Panc1 (cell line): Measurements from ENCODE around the gene PGAM1. TPM values are rescaled to one million over a fixed set of nuclear protein-coding genes. Genes with fewer than 3 reads are reported as not detected.

Experiments used
- ATAC-seq: fragments of 200-7000 bp; cut with Tn5 transposase; 2 replicates; pipeline ENCODE4 v1.9.1; 2020; ENCODE audit warnings: mild to moderate bottlenecking, moderate library complexity
- BruUV-seq: library from RNA; stranded (reverse); fragments of 400-500 nt; replicated peaks from 2 replicates; lab custom pipeline; 2021; lab: Mats Ljungman, UMichigan
- CTCF ChIA-PET: fragments of 300-600 bp; sonication (Branson Sonifier 250); formaldehyde crosslinking; loops from one replicate; lab custom pipeline; 2022; ENCODE audit warnings: antibody characterized with exemption; lab: Charles Lee
- POLR2A ChIA-PET: fragments of 300-600 bp; sonication (Branson Sonifier 250); formaldehyde crosslinking; loops from one replicate; lab custom pipeline; 2022; ENCODE audit warnings: antibody characterized with exemption; lab: Charles Lee
- DNase-seq: peaks from one replicate; pipeline ENCODE4 v3.0.0-alpha.2; 2010; ENCODE audit warnings: low read depth, low spot score
- H3K27ac ChIP-seq: 2 replicates; pipeline ENCODE4 v1.5.1; 2011; ENCODE audit warnings: mild to moderate bottlenecking, low read length, inconsistent platforms
- H3K27me3 ChIP-seq: fragments of 200-500 bp; sonication (Bioruptor generic); 2 replicates; pipeline ENCODE4 v1.6.0; 2014; ENCODE audit warnings: low read length, inconsistent platforms; ENCODE audit not compliant: control insufficient read depth, insufficient read depth
- H3K36me3 ChIP-seq: fragments of 200-500 bp; sonication (Bioruptor generic); 2 replicates; pipeline ENCODE4 v1.5.1; 2014; ENCODE audit warnings: inconsistent platforms, mild to moderate bottlenecking, low read length, moderate library complexity; ENCODE audit not compliant: control insufficient read depth, insufficient read depth
- H3K4me1 ChIP-seq: 2 replicates; pipeline ENCODE4 v1.5.1; 2011; ENCODE audit warnings: inconsistent platforms, mild to moderate bottlenecking, low read length, moderate library complexity; ENCODE audit not compliant: control insufficient read depth, insufficient read depth
- H3K4me3 ChIP-seq, 2 experiments: 2 replicates each; pipeline ENCODE4 v1.5.1; 2011 to 2012; ENCODE audit warnings: low read depth in 2 of 2, low read length in 2 of 2, mild to moderate bottlenecking in 2 of 2, inconsistent platforms in 1 of 2, moderate library complexity in 1 of 2
- H3K9me3 ChIP-seq: fragments of 200-500 bp; sonication (Bioruptor generic); 2 replicates; pipeline ENCODE4 v1.5.1; 2014; ENCODE audit warnings: low read depth, mild to moderate bottlenecking, inconsistent platforms, low read length, moderate library complexity; ENCODE audit not compliant: control insufficient read depth, insufficient read depth
- POLR2AphosphoS5 ChIP-seq: IDR thresholded peaks from 2 replicates; pipeline ENCODE4 v1.6.1; 2012; ENCODE audit warnings: mild to moderate bottlenecking, low read depth, low read length, moderate library complexity
- SIN3A ChIP-seq: IDR thresholded peaks from 2 replicates; pipeline ENCODE4 v1.6.1; 2012; ENCODE audit warnings: low read depth, mild to moderate bottlenecking, low read length, moderate library complexity, borderline replicate concordance; ENCODE audit not compliant: insufficient read depth
- TCF7L2 ChIP-seq: IDR thresholded peaks from 2 replicates; pipeline ENCODE4 v1.6.1; 2011; ENCODE audit warnings: mild to moderate bottlenecking, low read depth, low read length, inconsistent platforms
- in situ Hi-C: cut with HindIII; loops from 2 replicates; pipeline ENCODE4 v1.10.0; 2016; ENCODE audit warnings: low sequenced_read_pairs, low pct_unique_long_range_greater_than_20kb
- intact Hi-C: fragments of 100-400 bp; cut with micrococcal nuclease; formaldehyde crosslinking; loops from one replicate; pipeline ENCODE4 v1.10.0; 2022; ENCODE audit not compliant: unreplicated experiment
- total RNA-seq: library from RNA; stranded (reverse); gene quantifications from one replicate; pipeline ENCODE4 v1.2.1, GENCODE V29; 2021; ENCODE audit not compliant: unreplicated experiment
- TF ChIP-seq, protein P1 (sequence below): fragments of 450-650 bp; IDR thresholded peaks from 2 replicates; pipeline ENCODE4 v1.5.1; 2017; ENCODE audit warnings: mild to moderate bottlenecking
- TF ChIP-seq, protein P2 (sequence below), 2 experiments: IDR thresholded peaks; 2 replicates each; pipeline ENCODE4 v1.6.1; 2011 to 2012; ENCODE audit warnings: low read depth in 2 of 2, control low read depth in 1 of 2, low read length in 1 of 2, mild to moderate bottlenecking in 1 of 2, moderate library complexity in 1 of 2; ENCODE audit not compliant: insufficient read depth in 1 of 2

Gene PGAM1
- total RNA-seq, 1 experiment from 2014 or later, result 726 TPM

DNA sequence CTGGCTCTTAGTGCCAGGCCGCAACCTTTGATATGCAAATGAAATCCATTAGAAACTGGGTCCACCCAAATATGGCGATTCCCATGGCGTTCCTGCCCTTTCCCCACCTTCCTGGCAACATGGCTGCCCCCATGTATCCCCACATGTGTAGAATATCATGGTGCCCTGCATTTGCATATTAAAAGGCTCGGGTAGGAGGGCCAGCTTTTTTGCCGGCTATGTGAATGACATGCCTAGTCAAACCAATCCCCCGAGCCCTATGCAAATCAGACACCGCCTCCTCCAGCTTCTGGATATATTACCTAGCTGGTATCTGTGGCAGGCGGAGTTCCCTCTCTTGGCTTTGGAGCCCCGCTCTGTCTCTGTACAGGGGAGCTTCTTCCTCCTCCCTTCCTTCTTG, 53.9 kb downstream of the PGAM1 start:
- in situ Hi-C loops, result no loop called here
- no TSS peak for BruUV-seq
- ATAC-seq, result no peak

DNA sequence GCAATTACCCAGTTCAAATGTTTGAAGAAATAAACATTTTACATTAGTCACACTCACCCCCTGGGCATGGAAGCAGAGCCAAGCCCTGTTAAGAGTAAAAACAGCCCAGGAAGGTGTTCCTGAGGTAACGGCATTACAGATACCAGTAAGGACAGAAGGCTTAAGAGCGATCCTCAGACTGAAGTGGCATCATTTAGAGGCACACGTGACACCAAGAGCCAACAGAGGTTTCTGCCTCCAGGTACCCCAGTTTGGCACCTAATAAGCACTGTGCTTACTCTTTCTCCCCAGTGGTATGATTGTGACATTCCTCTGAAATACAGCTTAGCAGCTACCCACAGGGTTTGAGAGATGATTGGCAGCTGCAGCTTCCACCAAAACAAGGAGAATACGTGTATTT, 55.1 kb downstream of the PGAM1 start:
- in situ Hi-C loops (no loop called here), intact Hi-C loops (no loop called here)
- Histone ChIP-seq H3K27ac (0 out of 2 replicates have a peak overlapping the region, but pooled peaks have one; percentile 31), H3K4me1 (peaks cover 10% of the 10 kb centered on the region), H3K27me3 (no peaks in the 10 kb centered on the region), H3K9me3 (no peaks in the 10 kb centered on the region), H3K36me3 (peaks cover 40% of the 10 kb centered on the region), H3K4me3 (no peak overlapping the region)
- TF ChIP-seq TCF7L2 (no peak), SIN3A (no peak), POLR2AphosphoS5 (no peak)
- TF ChIP-seq, protein P1, sequence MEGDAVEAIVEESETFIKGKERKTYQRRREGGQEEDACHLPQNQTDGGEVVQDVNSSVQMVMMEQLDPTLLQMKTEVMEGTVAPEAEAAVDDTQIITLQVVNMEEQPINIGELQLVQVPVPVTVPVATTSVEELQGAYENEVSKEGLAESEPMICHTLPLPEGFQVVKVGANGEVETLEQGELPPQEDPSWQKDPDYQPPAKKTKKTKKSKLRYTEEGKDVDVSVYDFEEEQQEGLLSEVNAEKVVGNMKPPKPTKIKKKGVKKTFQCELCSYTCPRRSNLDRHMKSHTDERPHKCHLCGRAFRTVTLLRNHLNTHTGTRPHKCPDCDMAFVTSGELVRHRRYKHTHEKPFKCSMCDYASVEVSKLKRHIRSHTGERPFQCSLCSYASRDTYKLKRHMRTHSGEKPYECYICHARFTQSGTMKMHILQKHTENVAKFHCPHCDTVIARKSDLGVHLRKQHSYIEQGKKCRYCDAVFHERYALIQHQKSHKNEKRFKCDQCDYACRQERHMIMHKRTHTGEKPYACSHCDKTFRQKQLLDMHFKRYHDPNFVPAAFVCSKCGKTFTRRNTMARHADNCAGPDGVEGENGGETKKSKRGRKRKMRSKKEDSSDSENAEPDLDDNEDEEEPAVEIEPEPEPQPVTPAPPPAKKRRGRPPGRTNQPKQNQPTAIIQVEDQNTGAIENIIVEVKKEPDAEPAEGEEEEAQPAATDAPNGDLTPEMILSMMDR, result no peak
- TF ChIP-seq, protein P2, sequence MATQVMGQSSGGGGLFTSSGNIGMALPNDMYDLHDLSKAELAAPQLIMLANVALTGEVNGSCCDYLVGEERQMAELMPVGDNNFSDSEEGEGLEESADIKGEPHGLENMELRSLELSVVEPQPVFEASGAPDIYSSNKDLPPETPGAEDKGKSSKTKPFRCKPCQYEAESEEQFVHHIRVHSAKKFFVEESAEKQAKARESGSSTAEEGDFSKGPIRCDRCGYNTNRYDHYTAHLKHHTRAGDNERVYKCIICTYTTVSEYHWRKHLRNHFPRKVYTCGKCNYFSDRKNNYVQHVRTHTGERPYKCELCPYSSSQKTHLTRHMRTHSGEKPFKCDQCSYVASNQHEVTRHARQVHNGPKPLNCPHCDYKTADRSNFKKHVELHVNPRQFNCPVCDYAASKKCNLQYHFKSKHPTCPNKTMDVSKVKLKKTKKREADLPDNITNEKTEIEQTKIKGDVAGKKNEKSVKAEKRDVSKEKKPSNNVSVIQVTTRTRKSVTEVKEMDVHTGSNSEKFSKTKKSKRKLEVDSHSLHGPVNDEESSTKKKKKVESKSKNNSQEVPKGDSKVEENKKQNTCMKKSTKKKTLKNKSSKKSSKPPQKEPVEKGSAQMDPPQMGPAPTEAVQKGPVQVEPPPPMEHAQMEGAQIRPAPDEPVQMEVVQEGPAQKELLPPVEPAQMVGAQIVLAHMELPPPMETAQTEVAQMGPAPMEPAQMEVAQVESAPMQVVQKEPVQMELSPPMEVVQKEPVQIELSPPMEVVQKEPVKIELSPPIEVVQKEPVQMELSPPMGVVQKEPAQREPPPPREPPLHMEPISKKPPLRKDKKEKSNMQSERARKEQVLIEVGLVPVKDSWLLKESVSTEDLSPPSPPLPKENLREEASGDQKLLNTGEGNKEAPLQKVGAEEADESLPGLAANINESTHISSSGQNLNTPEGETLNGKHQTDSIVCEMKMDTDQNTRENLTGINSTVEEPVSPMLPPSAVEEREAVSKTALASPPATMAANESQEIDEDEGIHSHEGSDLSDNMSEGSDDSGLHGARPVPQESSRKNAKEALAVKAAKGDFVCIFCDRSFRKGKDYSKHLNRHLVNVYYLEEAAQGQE (IDR thresholded peaks at IDR 0.05; ENCODE audit: insufficient read depth in 1 of 2, low read depth in 2 of 2, low read length in 1 of 2), result no peak
- POLR2A ChIA-PET, result no interaction called here
- BruUV-seq, result no TSS peak
- CTCF ChIA-PET, result no interaction called here
- DNase-seq, result no peak
- ATAC-seq, result no peak

More for the DNA sequence above, 53.9 kb downstream of the PGAM1 start:
- CTCF ChIA-PET, result no interaction called here
- POLR2A ChIA-PET, result no interaction called here
- TF ChIP-seq TCF7L2 (no peak), POLR2AphosphoS5 (no peak), SIN3A (no peak)
- TF ChIP-seq, protein P2 (IDR thresholded peaks at IDR 0.05; ENCODE audit: insufficient read depth in 1 of 2, low read depth in 2 of 2, low read length in 1 of 2), result no peak
- TF ChIP-seq, protein P1, result no peak
- Histone ChIP-seq H3K27me3 (no peaks in the 10 kb centered on the region), H3K27ac (no peak overlapping the region), H3K4me3 (no peak overlapping the region), H3K4me1 (peaks cover 10% of the 10 kb centered on the region), H3K9me3 (no peaks in the 10 kb centered on the region), H3K36me3 (peaks cover 45% of the 10 kb centered on the region)
- DNase-seq, result no peak
- intact Hi-C loops, result no loop called here
